ENCODE measurements around the gene ETHE1. TPM values are rescaled to one million over a fixed set of nuclear protein-coding genes. Genes with fewer than 3 reads are reported as not detected.

Gene ETHE1
- polyA plus RNA-seq, 1 donor from 2014 or later, result 40.9 TPM

- H4K20me1 ChIP-seq (ENCODE audit: insufficient read depth), result no peaks in the 10 kb centered on the region
- H3K9ac ChIP-seq (ENCODE audit: low read length), result no peak overlapping the region
- no peaks in the 10 kb centered on the region for H3K9me3 ChIP-seq (ENCODE audit: low read length)
- H3K27me3 ChIP-seq (ENCODE audit: insufficient read depth, low read depth, low read length), result no peaks in the 10 kb centered on the region
- H2AFZ ChIP-seq (ENCODE audit: low read depth, low read length), result no peak overlapping the region
- no peaks in the 10 kb centered on the region for H3K79me2 ChIP-seq (replicated peaks; ENCODE audit: insufficient read depth, low read length)
- no peaks in the 10 kb centered on the region for H3F3A ChIP-seq (ENCODE audit: insufficient read depth, low read length, poor library complexity, severe bottlenecking)
- no peaks in the 10 kb centered on the region for H3K36me3 ChIP-seq (ENCODE audit: insufficient read depth, low read length)
- H3K4me2 ChIP-seq (ENCODE audit: low read length), result no peak overlapping the region
- no peaks in the 10 kb centered on the region for H3K9me2 ChIP-seq (ENCODE audit: insufficient read depth, low read length)
- TF ChIP-seq EP300 (conservative IDR thresholded peaks at IDR 0.05; ENCODE audit: poor library complexity, severe bottlenecking), result no peak
- TF ChIP-seq, protein P1, sequence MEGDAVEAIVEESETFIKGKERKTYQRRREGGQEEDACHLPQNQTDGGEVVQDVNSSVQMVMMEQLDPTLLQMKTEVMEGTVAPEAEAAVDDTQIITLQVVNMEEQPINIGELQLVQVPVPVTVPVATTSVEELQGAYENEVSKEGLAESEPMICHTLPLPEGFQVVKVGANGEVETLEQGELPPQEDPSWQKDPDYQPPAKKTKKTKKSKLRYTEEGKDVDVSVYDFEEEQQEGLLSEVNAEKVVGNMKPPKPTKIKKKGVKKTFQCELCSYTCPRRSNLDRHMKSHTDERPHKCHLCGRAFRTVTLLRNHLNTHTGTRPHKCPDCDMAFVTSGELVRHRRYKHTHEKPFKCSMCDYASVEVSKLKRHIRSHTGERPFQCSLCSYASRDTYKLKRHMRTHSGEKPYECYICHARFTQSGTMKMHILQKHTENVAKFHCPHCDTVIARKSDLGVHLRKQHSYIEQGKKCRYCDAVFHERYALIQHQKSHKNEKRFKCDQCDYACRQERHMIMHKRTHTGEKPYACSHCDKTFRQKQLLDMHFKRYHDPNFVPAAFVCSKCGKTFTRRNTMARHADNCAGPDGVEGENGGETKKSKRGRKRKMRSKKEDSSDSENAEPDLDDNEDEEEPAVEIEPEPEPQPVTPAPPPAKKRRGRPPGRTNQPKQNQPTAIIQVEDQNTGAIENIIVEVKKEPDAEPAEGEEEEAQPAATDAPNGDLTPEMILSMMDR (IDR thresholded peaks at IDR 0.05; ENCODE audit: poor library complexity, severe bottlenecking), result no peak
- no peak overlapping the region for H3K4me3 ChIP-seq (ENCODE audit: low read length)
- H3K27ac ChIP-seq (ENCODE audit: low read length), result no peak overlapping the region
Measured at GRCh38 chr19:43499042-43499441, 28.0 kb downstream of the ETHE1 start.

GRCh38 chr19:43498233-43498842 lies 28.7 kb downstream of the ETHE1 start:
- Histone ChIP-seq H2AFZ (ENCODE audit: low read depth, low read length) (no peak overlapping the region), H3K27ac (ENCODE audit: low read length) (no peak overlapping the region), H4K20me1 (ENCODE audit: insufficient read depth) (no peaks in the 10 kb centered on the region), H3K36me3 (ENCODE audit: insufficient read depth, low read length) (no peaks in the 10 kb centered on the region), H3K9me3 (ENCODE audit: low read length) (no peaks in the 10 kb centered on the region), H3K9me2 (ENCODE audit: insufficient read depth, low read length) (no peaks in the 10 kb centered on the region), H3K79me2 (replicated peaks; ENCODE audit: insufficient read depth, low read length) (no peaks in the 10 kb centered on the region), H3K27me3 (ENCODE audit: insufficient read depth, low read depth, low read length) (no peaks in the 10 kb centered on the region), H3K9ac (ENCODE audit: low read length) (no peak overlapping the region), H3K4me3 (ENCODE audit: low read length) (no peak overlapping the region), H3F3A (ENCODE audit: insufficient read depth, low read length, poor library complexity, severe bottlenecking) (no peaks in the 10 kb centered on the region), H3K4me2 (ENCODE audit: low read length) (no peak overlapping the region)
- no peak for TF ChIP-seq EP300 (conservative IDR thresholded peaks at IDR 0.05; ENCODE audit: poor library complexity, severe bottlenecking)
- TF ChIP-seq, protein P1 (IDR thresholded peaks at IDR 0.05; ENCODE audit: poor library complexity, severe bottlenecking), result no peak
- TF ChIP-seq POLR2AphosphoS5 (IDR thresholded peaks at IDR 0.05), result no peak
- TF ChIP-seq MXI1 (conservative IDR thresholded peaks at IDR 0.05; ENCODE audit: poor library complexity, severe bottlenecking), result no peak
- no peak for TF ChIP-seq TAF1 (IDR thresholded peaks at IDR 0.05; ENCODE audit: low read depth)
- no peak for TF ChIP-seq EZH2 (IDR thresholded peaks at IDR 0.05; ENCODE audit: borderline replicate concordance, insufficient read depth, low read length, poor library complexity, severe bottlenecking)
- TF ChIP-seq RAD21 (conservative IDR thresholded peaks at IDR 0.05), result no peak
- no peak for TF ChIP-seq REST (IDR thresholded peaks at IDR 0.05; ENCODE audit: borderline replicate concordance)
